GM19043 (cell line): Measurements from ENCODE around the gene TEX13B.

Experiments used
- ATAC-seq: cut with Tn5 transposase; IDR thresholded peaks from one replicate; pipeline ENCODE4 v1.9.1; 2021; ENCODE audit warnings: low read depth; ENCODE audit not compliant: unreplicated experiment

The TEX13B gene

GRCh38 chrX:107940095-107940494 lies 42.1 kb downstream of the TEX13B start:
- no peak for ATAC-seq

- no peak for ATAC-seq
Observed at GRCh38 chrX:107936434-107936730, 45.8 kb downstream of the TEX13B start.

- ATAC-seq: no peak
Observed at GRCh38 chrX:107935664-107936433, 46.3 kb downstream of the TEX13B start.

- no peak for ATAC-seq
Observed at GRCh38 chrX:107935200-107935599, 47.0 kb downstream of the TEX13B start.

- ATAC-seq: no peak
Observed at GRCh38 chrX:107934262-107934661, 47.9 kb downstream of the TEX13B start.
